Neutrophil (primary cell): Measurements from ENCODE around the gene UBE2J2.

Source experiments
- H3K27ac ChIP-seq: fragments of 200-600 bp; sonication (generic); 2 replicates; pipeline ENCODE4 v1.5.1; 2016; ENCODE audit warnings: mild to moderate bottlenecking, moderate library complexity
- H3K27me3 ChIP-seq: fragments of 200-600 bp; sonication (generic); 2 replicates; pipeline ENCODE4 v1.6.0; 2016; ENCODE audit warnings: mild to moderate bottlenecking
- H3K36me3 ChIP-seq: fragments of 200-600 bp; sonication (generic); 2 replicates; pipeline ENCODE4 v1.5.1; 2017
- H3K4me1 ChIP-seq, 2 experiments: fragments of 200-600 bp in 1 of 2; sonication (generic) in 1 of 2; 1 replicate in 1 of 2; 2 replicates in 1 of 2; pipeline versions ENCODE4 v1.5.1 to v1.6.1; 2013 to 2016; ENCODE audit warnings: low read depth in 1 of 2, low read length in 1 of 2, mild to moderate bottlenecking in 1 of 2, moderate library complexity in 1 of 2; ENCODE audit not compliant: control insufficient read depth in 1 of 2, insufficient read depth in 1 of 2
- H3K4me3 ChIP-seq, 2 experiments: fragments of 200-600 bp in 1 of 2; sonication (generic) in 1 of 2; 1 replicate in 1 of 2; 2 replicates in 1 of 2; pipeline ENCODE4 v1.5.1; 2013 to 2016; ENCODE audit warnings: low read depth in 1 of 2, low read length in 1 of 2, mild to moderate bottlenecking in 1 of 2, moderate library complexity in 1 of 2
- H3K9me3 ChIP-seq: fragments of 200-600 bp; sonication (generic); 2 replicates; pipeline ENCODE4 v1.5.1; 2016
- CTCF ChIP-seq: fragments of 200-600 bp; sonication (generic); IDR thresholded peaks from 2 replicates; pipeline ENCODE4 v1.5.1; 2016; ENCODE audit warnings: antibody characterized with exemption

UBE2J2 gene

GRCh38 chr1:1226566-1227362, 46.9 kb downstream of the UBE2J2 start:
- H3K4me3 ChIP-seq, result no peak overlapping the region
- TF ChIP-seq CTCF, result no peak
- no peak overlapping the region for H3K27ac ChIP-seq
- H3K36me3 ChIP-seq, result peaks cover 74% of the 10 kb centered on the region
- H3K27me3 ChIP-seq, result no peaks in the 10 kb centered on the region
- H3K4me1 ChIP-seq, result peaks cover 16 to 19% of the 10 kb centered on the region in 2 experiments
- no peaks in the 10 kb centered on the region for H3K9me3 ChIP-seq

- peaks cover 83% of the 10 kb centered on the region for H3K36me3 ChIP-seq
- peaks cover 10 to 14% of the 10 kb centered on the region in 2 experiments for H3K4me1 ChIP-seq
- TF ChIP-seq CTCF, result no peak
- no peaks in the 10 kb centered on the region for H3K9me3 ChIP-seq
- H3K27me3 ChIP-seq, result no peaks in the 10 kb centered on the region
- H3K27ac ChIP-seq, result no peak overlapping the region
- H3K4me3 ChIP-seq, result no peak overlapping the region
Observed at GRCh38 chr1:1225913-1226312, 47.7 kb downstream of the UBE2J2 start.

- no peak for TF ChIP-seq CTCF
- Histone ChIP-seq H3K9me3 (no peaks in the 10 kb centered on the region), H3K27ac (no peak overlapping the region), H3K4me3 (no peak overlapping the region), H3K36me3 (peaks cover 88% of the 10 kb centered on the region), H3K4me1 (peaks cover 4 to 8% of the 10 kb centered on the region in 2 experiments), H3K27me3 (no peaks in the 10 kb centered on the region)
Observed at GRCh38 chr1:1225238-1225845, 48.3 kb downstream of the UBE2J2 start.

- Histone ChIP-seq H3K4me3 (no peak overlapping the region), H3K27ac (no peak overlapping the region), H3K27me3 (no peaks in the 10 kb centered on the region), H3K36me3 (peaks cover 100% of the 10 kb centered on the region), H3K9me3 (no peaks in the 10 kb centered on the region), H3K4me1 (no peaks in the 10 kb centered on the region)
- no peak for TF ChIP-seq CTCF
Observed at GRCh38 chr1:1223891-1224290, 49.8 kb downstream of the UBE2J2 start.

- Histone ChIP-seq H3K27me3 (no peaks in the 10 kb centered on the region), H3K9me3 (no peaks in the 10 kb centered on the region), H3K36me3 (peaks cover 100% of the 10 kb centered on the region), H3K27ac (no peak overlapping the region), H3K4me1 (no peaks in the 10 kb centered on the region), H3K4me3 (no peak overlapping the region)
- no peak for TF ChIP-seq CTCF
Observed at GRCh38 chr1:1223321-1223720, 50.3 kb downstream of the UBE2J2 start.
